Adrenal gland (tissue), 5 donors: Measurements from ENCODE around the gene FHIT.

ENCODE experiments used
- CTCF ChIP-seq, 6 experiments: fragments of 450-650 bp in 4 of 6; fragments of 200-600 bp in 2 of 6; sonication (generic) in 1 of 6; IDR thresholded peaks; 1 replicate in 5 of 6; 2 replicates in 1 of 6; pipeline versions ENCODE4 v1.5.1 to v1.8.0; 2016 to 2021; ENCODE audit warnings: antibody characterized with exemption in 6 of 6, mild to moderate bottlenecking in 2 of 6, moderate library complexity in 1 of 6
- POLR2A ChIP-seq, 2 donors: fragments of 450-650 bp; IDR thresholded peaks; one replicate each; pipeline ENCODE4 v1.6.1; 2017; ENCODE audit warnings: antibody characterized with exemption in 2 of 2, mild to moderate bottlenecking in 2 of 2, moderate library complexity in 1 of 2
- donor health status: DM: no; HTN: no; CAD: no.

GRCh38 chr3:60812502-60812901 lies 438.8 kb downstream of the FHIT start:
- no peak for TF ChIP-seq CTCF (IDR thresholded peaks at IDR 0.05)
- TF ChIP-seq POLR2A (IDR thresholded peaks at IDR 0.05): no peak
